K562 (cell line): ENCODE measurements around the gene ST6GAL1. TPM values are rescaled to one million over a fixed set of nuclear protein-coding genes. Genes with fewer than 3 reads are reported as not detected.

ENCODE experiments used
- ATAC-seq: fragments of 200-7000 bp; cut with Tn5 transposase; 3 replicates; pipeline ENCODE4 v1.9.1; 2020; ENCODE audit warnings: moderate library complexity
- BruUV-seq: library from RNA; stranded (reverse); fragments of 400-500 nt; replicated peaks from 2 replicates; lab custom pipeline; 2021; lab: Mats Ljungman, UMichigan
- CTCF ChIA-PET: fragments of 300-600 bp; formaldehyde crosslinking; extraction: SDS; loops from one replicate; lab custom pipeline; 2021; ENCODE audit warnings: low intra/inter-chr PET ratio; lab: Yijun Ruan, JAX
- POLR2A ChIA-PET: fragments of 300-600, 350-650 bp; sonication (Branson Sonifier 250); formaldehyde crosslinking; extraction: SDS; loops from one replicate; lab custom pipeline; 2021; ENCODE audit warnings: antibody characterized with exemption, inconsistent platforms; lab: Yijun Ruan, JAX
- DNase-seq, 4 experiments: peaks; one replicate each; pipeline versions ENCODE4 v3.0.0 to v3.0.0-alpha.2; 2011 to 2018; ENCODE audit warnings: low spot score in 3 of 4, mixed read lengths in 3 of 4; ENCODE audit errors: extremely low read depth in 1 of 4
- FAIRE-seq: peaks from 2 replicates; lab custom pipeline; 2011; peaks lifted over from hg19 to GRCh38; lab: Jason Lieb, UNC
- H2AFZ ChIP-seq: 2 replicates; pipeline ENCODE4 v1.6.0; 2011; ENCODE audit warnings: low read depth, low read length, control low read depth, inconsistent platforms
- H3K27ac ChIP-seq: fragments of 200-600 bp; 3 replicates; pipeline ENCODE4 v1.8.0; 2011; ENCODE audit warnings: low read depth, mild to moderate bottlenecking, control low read depth, inconsistent platforms, low read length, moderate library complexity, mixed read lengths; ENCODE audit errors: extremely low read depth
- H3K27me3 ChIP-seq, 2 experiments: fragments of 300-600 bp in 1 of 2; 2 replicates in 1 of 2; 3 replicates in 1 of 2; pipeline versions ENCODE4 v1.6.0 to v1.8.0; 2011; ENCODE audit warnings: inconsistent platforms in 2 of 2, low read length in 2 of 2, mild to moderate bottlenecking in 1 of 2, mixed read lengths in 1 of 2, moderate library complexity in 1 of 2; ENCODE audit not compliant: control insufficient read depth in 2 of 2, insufficient read depth in 2 of 2
- H3K36me3 ChIP-seq: fragments of 300-600 bp; 3 replicates; pipeline ENCODE4 v1.8.0; 2011; ENCODE audit warnings: mild to moderate bottlenecking, low read length, inconsistent platforms; ENCODE audit not compliant: control insufficient read depth, insufficient read depth
- H3K4me1 ChIP-seq, 2 experiments: fragments of 200-600 bp in 1 of 2; replicated peaks in 1 of 2; 2 replicates in 1 of 2; 3 replicates in 1 of 2; pipeline versions ENCODE4 v1.5.1 to v1.8.0; 2011; ENCODE audit warnings: inconsistent platforms in 2 of 2, low read length in 2 of 2, mild to moderate bottlenecking in 1 of 2, mixed read lengths in 1 of 2, moderate library complexity in 1 of 2; ENCODE audit not compliant: control insufficient read depth in 2 of 2, insufficient read depth in 2 of 2
- H3K4me2 ChIP-seq: 2 replicates; pipeline ENCODE4 v1.6.1; 2011; ENCODE audit warnings: low read length, control low read depth, inconsistent platforms, mixed read lengths; ENCODE audit not compliant: insufficient read depth
- H3K4me3 ChIP-seq: fragments of 200-600 bp; sonication (generic), shearing (Covaris generic); 2 replicates; pipeline ENCODE4 v1.5.1; 2016; ENCODE audit warnings: control low read depth, inconsistent platforms
- H3K79me2 ChIP-seq: fragments of 200-600 bp; 3 replicates; pipeline ENCODE4 v1.8.0; 2011; ENCODE audit warnings: low read length, inconsistent platforms; ENCODE audit not compliant: control insufficient read depth, insufficient read depth
- H3K9ac ChIP-seq, 2 experiments: 2 replicates each; pipeline versions ENCODE4 v1.6.0 to v1.6.1; 2011; ENCODE audit warnings: low read depth in 2 of 2, low read length in 2 of 2, control low read depth in 1 of 2, inconsistent platforms in 1 of 2, mild to moderate bottlenecking in 1 of 2, mixed read lengths in 1 of 2; ENCODE audit not compliant: insufficient read depth in 1 of 2
- H3K9me1 ChIP-seq: one replicate; pipeline ENCODE4 v1.6.0; 2011; ENCODE audit warnings: inconsistent platforms, mild to moderate bottlenecking, low read length, moderate library complexity; ENCODE audit not compliant: control insufficient read depth, insufficient read depth
- H3K9me3 ChIP-seq: replicated peaks from 2 replicates; pipeline ENCODE4 v1.5.1; 2011; ENCODE audit warnings: low read depth, low read length, inconsistent platforms; ENCODE audit not compliant: control insufficient read depth, insufficient read depth
- H4K20me1 ChIP-seq: replicated peaks from 2 replicates; pipeline ENCODE4 v1.6.1; 2011; ENCODE audit warnings: low read length, inconsistent platforms, mixed read lengths; ENCODE audit not compliant: control insufficient read depth, insufficient read depth
- ATF7 ChIP-seq: fragments of 450-650 bp; IDR thresholded peaks from 2 replicates; pipeline ENCODE4 v1.7.1; 2014; ENCODE audit warnings: mild to moderate bottlenecking, moderate library complexity
- CEBPG ChIP-seq, 3 experiments: fragments of 200-800 bp in 1 of 3; sonication (Bioruptor generic) in 1 of 3; sonication (generic) in 1 of 3; formaldehyde crosslinking in 1 of 3; IDR thresholded peaks in 2 of 3; conservative IDR thresholded peaks in 1 of 3; 2 replicates each; pipeline versions ENCODE4 v1.6.1 to v1.8.0; 2016 to 2022; ENCODE audit warnings: missing compliant biosample characterization in 2 of 3, missing genetic modification characterization in 2 of 3, mild to moderate bottlenecking in 1 of 3, missing genetic modification reagents in 1 of 3
- EHMT2 ChIP-seq: fragments of 450-650 bp; IDR thresholded peaks from 2 replicates; pipeline ENCODE4 v1.6.1; 2018; ENCODE audit warnings: antibody characterized with exemption
- ETV6 ChIP-seq, 3 experiments: fragments of 150-350 bp in 1 of 3; sonication (generic) in 1 of 3; formaldehyde crosslinking in 1 of 3; IDR thresholded peaks; 2 replicates each; pipeline versions ENCODE4 v1.6.1 to v1.8.0; 2014 to 2022; ENCODE audit warnings: borderline replicate concordance in 2 of 3, low read depth in 2 of 3, antibody characterized with exemption in 1 of 3, low read length in 1 of 3, mild to moderate bottlenecking in 1 of 3, missing genetic modification reagents in 1 of 3
- FOXM1 ChIP-seq, 2 experiments: fragments of 450-650 bp in 1 of 2; sonication (generic) in 1 of 2; formaldehyde crosslinking in 1 of 2; IDR thresholded peaks; 2 replicates each; pipeline versions ENCODE4 v1.6.1 to v1.9.0; 2017 to 2022; ENCODE audit warnings: low read depth in 2 of 2, mild to moderate bottlenecking in 2 of 2, missing genetic modification reagents in 1 of 2, moderate library complexity in 1 of 2
- HCFC1 ChIP-seq: IDR thresholded peaks from 2 replicates; pipeline ENCODE4 v1.6.1; 2012; ENCODE audit warnings: low read depth, low read length, improper control_type of control experiment
- IRF1 ChIP-seq: sonication (generic); formaldehyde crosslinking; IDR thresholded peaks from 2 replicates; pipeline ENCODE4 v1.8.0; 2022; ENCODE audit warnings: missing genetic modification reagents, mild to moderate bottlenecking, borderline replicate concordance
- KLF1 ChIP-seq: fragments of 450-650 bp; IDR thresholded peaks from 2 replicates; pipeline ENCODE4 v1.6.1; 2016; ENCODE audit warnings: missing genetic modification characterization, missing compliant biosample characterization
- MAFF ChIP-seq: IDR thresholded peaks from 2 replicates; pipeline ENCODE4 v1.6.1; 2012; ENCODE audit warnings: low read length, improper control_type of control experiment
- NFRKB ChIP-seq: fragments of 450-650 bp; IDR thresholded peaks from 2 replicates; pipeline ENCODE4 v1.6.1; 2016; ENCODE audit warnings: low read depth
- NR0B1 ChIP-seq: fragments of 450-650 bp; IDR thresholded peaks from one replicate; pipeline ENCODE4 v1.6.1; 2018; ENCODE audit warnings: mild to moderate bottlenecking, moderate library complexity; ENCODE audit not compliant: partially characterized antibody
- RBM25 ChIP-seq: fragments of 200-400 bp; formaldehyde crosslinking; IDR thresholded peaks from 2 replicates; pipeline ENCODE4 v1.6.1; 2018; ENCODE audit warnings: low read length, low read depth, moderate library complexity; ENCODE audit not compliant: severe bottlenecking
- SLC30A9 ChIP-seq: fragments of 250-450 bp; sonication (Bioruptor Pico); IDR thresholded peaks from 2 replicates; pipeline ENCODE4 v1.8.0; 2022; ENCODE audit warnings: mild to moderate bottlenecking, moderate library complexity
- SNRNP70 ChIP-seq: fragments of 200-400 bp; formaldehyde crosslinking; optimal IDR thresholded peaks from 2 replicates; pipeline ENCODE3; 2017; ENCODE audit warnings: low read depth, low read length
- TFAP4 ChIP-seq: sonication (generic); formaldehyde crosslinking; IDR thresholded peaks from 2 replicates; pipeline ENCODE4 v1.8.0; 2022; ENCODE audit warnings: missing genetic modification reagents, mild to moderate bottlenecking, moderate library complexity, borderline replicate concordance
- ZNF3 ChIP-seq: fragments of 250-450 bp; sonication (Bioruptor Pico); IDR thresholded peaks from 2 replicates; pipeline ENCODE4 v1.5.0; 2021; ENCODE audit warnings: mild to moderate bottlenecking, moderate library complexity
- WGBS: fragments of 100-300 bp; shearing (Covaris generic); methylation state at CpG from one replicate; pipeline ENCODE4 v1.1.6; 2016; ENCODE audit warnings: low coverage, mixed read lengths; ENCODE audit not compliant: insufficient coverage; ENCODE audit errors: missing lambda C conversion rate; 5-methylcytosine and 5-hydroxymethylcytosine counted together
- in situ Hi-C: fragments of 300-500 bp; cut with MboI; formaldehyde crosslinking; loops from 4 replicates; pipeline ENCODE4 v1.15.0; 2018; ENCODE audit warnings: inconsistent platforms, mixed read lengths
- intact Hi-C: fragments of 100-400 bp; cut with micrococcal nuclease; formaldehyde crosslinking; loops from 2 replicates; pipeline ENCODE4 v1.14.2; 2022
- polyA plus RNA-seq, 8 experiments: library from polyadenylated mRNA; depleted of rRNA in 4 of 8; stranded (reverse) in 5 of 8; unstranded in 3 of 8; fragments of >200 nt; fragmentation: Nextera tagmentation in 2 of 8; fragmentation: Illumina TruSeq in 1 of 8; extraction: Ambion mirVana in 2 of 8; extraction: Trizol in 1 of 8; gene quantifications; 2 replicates each; pipeline versions ENCODE4 v1.2.1 to v1.2.3, GENCODE V29; 2011 to 2014; ENCODE audit warnings: inconsistent platforms in 1 of 8, missing spikeins in 1 of 8
- total RNA-seq, 7 experiments: library from RNA; depleted of rRNA in 6 of 7; stranded (reverse); fragments of >200 nt in 6 of 7; fragmentation: Illumina TruSeq in 2 of 7; extraction: Trizol in 2 of 7; gene quantifications; 2 replicates each; pipeline versions ENCODE4 v1.2.1 to v1.2.3, GENCODE V29; 2011 to 2021; ENCODE audit warnings: low replicate concordance in 1 of 7
- TF ChIP-seq, protein P1 (sequence below): fragments of 250-450 bp; sonication (Bioruptor Pico); IDR thresholded peaks from 2 replicates; pipeline ENCODE4 v1.4.0; 2020

The ST6GAL1 gene
- total and polyA plus RNA-seq, 9 of the 15 experiments (the other 6 are each of a cell fraction or from before 2014, with no cell fraction given): 31.9 to 145 (median 71.0) TPM

DNA sequence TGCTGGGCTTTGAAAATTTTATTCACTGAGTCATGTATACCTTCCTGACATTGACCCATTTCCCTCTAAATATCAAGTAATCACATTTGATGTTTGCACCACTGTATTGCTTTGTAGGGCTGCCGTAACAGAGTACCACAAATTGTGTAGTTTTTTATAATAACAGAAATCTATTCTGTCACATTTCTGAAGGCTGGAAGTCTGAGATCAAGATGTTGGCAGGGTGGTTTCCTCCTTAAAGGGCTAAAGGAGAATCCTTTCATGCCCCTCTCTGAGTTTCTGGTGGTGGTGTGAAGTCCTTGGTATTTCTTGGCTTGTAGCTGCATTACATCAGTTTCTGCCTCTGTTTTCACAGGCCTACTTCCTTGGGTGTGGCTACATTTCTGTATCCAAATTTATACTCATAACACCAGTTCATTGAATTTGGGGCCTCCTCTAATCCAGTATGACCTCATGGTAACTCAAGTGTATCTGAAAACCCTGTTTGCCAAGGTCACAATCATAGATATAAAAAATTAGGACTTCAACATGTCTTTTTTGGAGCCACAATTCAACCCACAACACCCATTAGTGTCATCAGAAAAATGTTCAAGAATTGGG, 29.1 kb upstream of the ST6GAL1 start:
- H2AFZ ChIP-seq: peak overlapping the region; percentile 54
- peak overlapping the region; percentile 31; the same call in 2 of the 3 replicates for H3K27ac ChIP-seq
- H3K79me2 ChIP-seq: no peaks in the 10 kb centered on the region
- no peak overlapping the region for H3K4me3 ChIP-seq
- no peak overlapping the region for H3K4me2 ChIP-seq
- H3K9ac ChIP-seq: no peak overlapping the region
- ChIA-PET POLR2A (interaction anchor here (0.6 to 1.0 kb wide), 2 partner anchors 8 to 13 kb away, joined by 3 to 4 read pairs; no protein-coding TSS in a partner anchor), CTCF (no interaction called here)
- H3K9me1 ChIP-seq: no peaks in the 10 kb centered on the region
- intact Hi-C loops: no loop called here
- FAIRE-seq (no peak), DNase-seq (no peak), ATAC-seq (peak; percentile 89)
- H3K36me3 ChIP-seq: no peaks in the 10 kb centered on the region
- in situ Hi-C loops: no loop called here
- WGBS: 57% methylated on average over 1 of the region's 1 CpG
- H3K4me1 ChIP-seq: peaks cover 7 to 19% of the 10 kb centered on the region in 2 experiments; a peak in 4 of 5 replicates
- BruUV-seq: no TSS peak
- H3K27me3 ChIP-seq: no peaks in the 10 kb centered on the region
- no peaks in the 10 kb centered on the region for H4K20me1 ChIP-seq
- no peaks in the 10 kb centered on the region for H3K9me3 ChIP-seq
- TF ChIP-seq IRF1 (CRISPR knock-in tag): no peak
- TF ChIP-seq ATF7: peak; percentile 86
- TF ChIP-seq MAFF: no peak
- TF ChIP-seq SLC30A9 (CRISPR knock-in tag): no peak
- peak; percentile 91 for TF ChIP-seq CEBPG (CRISPR knock-in tag; IDR thresholded peaks at IDR 0.05)
- TF ChIP-seq CEBPG (tag; conservative IDR thresholded peaks at IDR 0.05 in 1 of 2, IDR thresholded peaks at IDR 0.05 in 1 of 2): peak in 1 of 2 experiments; percentile 91; a peak in 2 of 4 replicates
- TF ChIP-seq RBM25: no peak
- no peak for TF ChIP-seq NR0B1
- TF ChIP-seq TFAP4 (CRISPR knock-in tag): no peak
- TF ChIP-seq KLF1: no peak
- no peak for TF ChIP-seq SNRNP70
- TF ChIP-seq, protein P1, sequence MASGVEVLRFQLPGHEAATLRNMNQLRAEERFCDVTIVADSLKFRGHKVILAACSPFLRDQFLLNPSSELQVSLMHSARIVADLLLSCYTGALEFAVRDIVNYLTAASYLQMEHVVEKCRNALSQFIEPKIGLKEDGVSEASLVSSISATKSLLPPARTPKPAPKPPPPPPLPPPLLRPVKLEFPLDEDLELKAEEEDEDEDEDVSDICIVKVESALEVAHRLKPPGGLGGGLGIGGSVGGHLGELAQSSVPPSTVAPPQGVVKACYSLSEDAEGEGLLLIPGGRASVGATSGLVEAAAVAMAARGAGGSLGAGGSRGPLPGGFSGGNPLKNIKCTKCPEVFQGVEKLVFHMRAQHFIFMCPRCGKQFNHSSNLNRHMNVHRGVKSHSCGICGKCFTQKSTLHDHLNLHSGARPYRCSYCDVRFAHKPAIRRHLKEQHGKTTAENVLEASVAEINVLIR (CRISPR knock-in tag): no peak
- TF ChIP-seq NFRKB: peak; percentile 62
- no peak for TF ChIP-seq ETV6 (IDR thresholded peaks at IDR 0.05; ENCODE audit: borderline replicate concordance in 1 of 2, low read depth in 2 of 2, low read length in 1 of 2)
- no peak for TF ChIP-seq ETV6 (CRISPR knock-in tag; IDR thresholded peaks at IDR 0.05; ENCODE audit: borderline replicate concordance)
- no peak for TF ChIP-seq EHMT2
- TF ChIP-seq HCFC1: no peak
- TF ChIP-seq FOXM1 (IDR thresholded peaks at IDR 0.05; ENCODE audit: low read depth): no peak
- no peak for TF ChIP-seq FOXM1 (CRISPR knock-in tag; IDR thresholded peaks at IDR 0.05; ENCODE audit: low read depth)
- TF ChIP-seq ZNF3: no peak
